ENCODE measurements around the gene SPRTN.

Gene SPRTN, protein sequence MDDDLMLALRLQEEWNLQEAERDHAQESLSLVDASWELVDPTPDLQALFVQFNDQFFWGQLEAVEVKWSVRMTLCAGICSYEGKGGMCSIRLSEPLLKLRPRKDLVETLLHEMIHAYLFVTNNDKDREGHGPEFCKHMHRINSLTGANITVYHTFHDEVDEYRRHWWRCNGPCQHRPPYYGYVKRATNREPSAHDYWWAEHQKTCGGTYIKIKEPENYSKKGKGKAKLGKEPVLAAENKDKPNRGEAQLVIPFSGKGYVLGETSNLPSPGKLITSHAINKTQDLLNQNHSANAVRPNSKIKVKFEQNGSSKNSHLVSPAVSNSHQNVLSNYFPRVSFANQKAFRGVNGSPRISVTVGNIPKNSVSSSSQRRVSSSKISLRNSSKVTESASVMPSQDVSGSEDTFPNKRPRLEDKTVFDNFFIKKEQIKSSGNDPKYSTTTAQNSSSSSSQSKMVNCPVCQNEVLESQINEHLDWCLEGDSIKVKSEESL

DNA sequence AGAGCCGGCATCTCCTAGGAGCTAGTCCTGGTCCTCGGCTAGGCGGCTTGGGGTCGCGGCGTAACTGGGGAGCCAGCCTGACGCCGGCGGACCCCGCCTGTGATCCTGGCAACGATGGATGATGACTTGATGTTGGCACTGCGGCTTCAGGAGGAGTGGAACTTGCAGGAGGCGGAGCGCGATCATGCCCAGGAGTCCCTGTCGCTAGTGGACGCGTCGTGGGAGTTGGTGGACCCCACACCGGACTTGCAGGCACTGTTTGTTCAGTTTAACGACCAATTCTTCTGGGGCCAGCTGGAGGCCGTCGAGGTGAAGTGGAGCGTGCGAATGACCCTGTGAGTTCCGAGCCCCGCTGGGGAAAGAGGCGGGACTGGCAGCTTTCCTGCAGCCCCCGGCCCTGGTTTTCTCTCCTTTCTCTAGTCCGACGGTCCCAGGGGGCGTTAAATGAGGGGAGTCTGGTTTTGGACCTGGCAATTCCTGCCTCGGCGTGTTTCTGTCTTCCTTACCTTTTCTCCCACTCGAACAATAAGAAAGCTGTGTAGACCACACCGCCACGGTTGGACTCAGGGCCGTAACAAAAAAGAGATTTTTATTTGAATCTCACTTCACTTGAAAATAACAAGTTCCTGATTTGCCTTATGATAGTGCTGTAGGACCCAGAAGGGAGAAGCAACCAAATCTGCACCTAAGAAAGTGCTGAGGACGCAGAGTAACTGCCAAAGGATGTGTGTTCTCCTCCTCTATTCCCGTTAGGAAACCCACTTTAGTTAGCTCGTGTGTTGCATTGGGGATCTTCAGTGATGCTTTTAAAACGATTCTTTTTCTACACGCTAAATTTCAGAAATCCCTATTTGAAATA, at the start of gene SPRTN:
TSS of gene SPRTN (plus strand) at position 24 of the 859 bp plus-strand sequence. CDS start at position 115, 91 bp downstream.
- DNase-seq (ENCODE audit: low spot score), result peak; percentile 93

DNA sequence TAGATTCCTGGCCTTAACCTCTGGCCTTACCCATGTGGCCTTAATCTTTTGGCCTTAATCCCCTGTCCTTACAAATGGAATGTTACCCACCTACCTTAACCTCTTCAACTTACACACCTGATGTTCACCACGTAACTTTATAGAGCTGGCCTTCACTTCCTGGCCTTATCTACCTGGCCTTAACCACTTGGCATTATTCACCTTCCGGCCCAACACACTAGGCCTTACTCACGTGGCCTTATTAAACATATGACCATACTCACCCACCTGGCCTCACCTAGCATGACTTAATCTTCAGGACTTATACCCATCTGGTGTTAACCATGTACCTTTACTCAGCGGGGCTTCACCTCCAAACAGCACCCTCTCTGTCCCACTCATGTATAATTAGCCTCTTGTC, 42.2 kb upstream of the SPRTN start:
- DNase-seq (ENCODE audit: low spot score), result no peak

DNA sequence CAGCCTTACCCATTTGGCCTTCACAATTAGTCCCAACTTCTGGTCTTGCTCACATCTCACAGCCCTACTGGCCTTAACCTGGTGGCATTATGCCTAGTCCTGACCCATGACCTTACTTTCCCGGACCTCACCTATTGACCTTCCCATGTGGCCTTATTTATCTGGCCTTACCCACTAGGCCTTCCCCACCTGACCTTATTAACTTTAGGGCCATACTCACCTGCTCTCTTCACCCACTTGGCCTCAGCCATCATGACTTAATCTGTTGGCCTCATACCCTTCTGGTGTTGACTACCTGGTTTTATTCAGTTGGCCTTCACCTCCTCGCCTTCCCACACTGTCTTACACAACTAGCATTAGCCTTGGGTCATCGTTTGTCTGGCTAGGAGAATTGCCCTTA, 36.1 kb upstream of the SPRTN start:
- no peak for DNase-seq (ENCODE audit: low spot score)

DNA sequence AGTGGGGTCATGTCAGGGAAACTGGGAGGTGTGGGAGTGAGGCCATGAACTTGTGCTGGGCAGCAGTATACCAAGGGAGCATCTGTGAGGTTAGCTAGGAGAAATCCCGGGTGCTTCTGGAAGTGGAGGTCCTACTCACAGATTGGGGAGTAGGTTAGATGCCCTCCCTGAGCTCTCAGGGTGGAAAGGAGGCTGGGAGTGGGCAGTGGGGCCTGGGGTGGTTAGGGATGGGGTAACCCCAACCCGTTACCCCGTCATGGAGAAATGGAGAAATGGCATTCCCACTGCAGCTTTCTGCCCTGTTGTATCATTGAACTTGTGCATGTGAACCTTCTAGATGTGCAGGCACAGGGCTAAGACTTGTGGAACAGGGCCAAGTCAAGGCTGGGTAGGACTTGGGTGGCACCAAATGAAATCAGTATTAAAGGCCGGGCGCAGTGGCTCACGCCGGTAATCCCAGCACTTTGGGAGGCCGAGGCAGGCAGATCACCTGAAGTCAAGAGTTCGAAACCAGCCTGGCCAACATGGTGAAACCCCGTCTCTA, 27.6 kb upstream of the SPRTN start:
- DNase-seq (ENCODE audit: low spot score), result no peak

DNA sequence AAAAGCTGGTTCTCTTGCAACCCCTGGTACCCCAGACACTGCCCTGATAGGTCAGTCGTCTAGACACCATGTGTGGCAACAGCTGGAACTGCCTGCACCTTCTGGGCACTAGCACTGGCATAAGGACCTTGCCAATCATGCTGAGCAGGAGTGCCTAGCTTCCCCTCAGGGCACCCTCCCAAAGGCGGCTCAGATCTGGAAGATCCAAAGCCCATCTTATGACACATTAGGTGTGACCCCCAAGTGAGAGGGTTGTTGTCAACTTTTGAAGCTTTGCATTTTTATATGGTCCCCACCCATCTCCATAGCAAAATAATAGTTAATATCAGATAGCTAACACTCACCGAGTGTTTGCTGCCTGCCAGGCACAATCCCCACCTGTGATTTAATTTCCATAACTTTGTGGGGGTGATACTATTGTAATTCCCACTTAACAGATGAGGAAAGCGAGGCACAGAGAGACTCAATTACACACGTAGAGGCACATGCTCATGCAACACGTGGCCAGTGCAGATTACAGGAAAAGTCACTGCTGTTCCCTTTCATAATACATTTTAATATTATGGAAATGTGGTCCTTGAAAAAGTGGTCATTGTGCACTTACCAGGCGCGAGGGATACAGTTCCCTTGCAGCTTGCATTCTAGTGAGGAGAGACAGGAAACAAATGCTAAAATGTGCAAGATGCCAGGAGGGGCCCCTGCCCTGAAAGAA, 26.2 kb upstream of the SPRTN start:
- DNase-seq (ENCODE audit: low spot score), result no peak

DNA sequence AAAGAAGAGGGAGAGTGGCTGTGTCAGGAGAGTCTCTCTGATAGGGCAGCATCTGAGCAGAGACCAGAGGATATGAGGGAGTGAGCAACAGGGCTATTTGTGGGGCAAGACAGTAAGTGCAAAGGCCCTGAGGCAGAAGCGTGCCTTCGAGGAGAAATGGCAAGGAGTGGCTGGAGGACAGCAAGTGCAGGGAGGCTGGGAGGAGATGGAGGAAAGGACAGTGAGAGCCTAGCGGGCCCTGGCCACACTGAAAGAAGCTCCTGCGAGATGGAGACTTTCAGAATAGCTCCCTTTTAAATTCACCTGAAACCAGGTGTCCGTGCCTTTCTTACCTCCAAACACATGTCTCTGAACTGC, 25.7 kb upstream of the SPRTN start:
- no peak for DNase-seq (ENCODE audit: low spot score)

DNA sequence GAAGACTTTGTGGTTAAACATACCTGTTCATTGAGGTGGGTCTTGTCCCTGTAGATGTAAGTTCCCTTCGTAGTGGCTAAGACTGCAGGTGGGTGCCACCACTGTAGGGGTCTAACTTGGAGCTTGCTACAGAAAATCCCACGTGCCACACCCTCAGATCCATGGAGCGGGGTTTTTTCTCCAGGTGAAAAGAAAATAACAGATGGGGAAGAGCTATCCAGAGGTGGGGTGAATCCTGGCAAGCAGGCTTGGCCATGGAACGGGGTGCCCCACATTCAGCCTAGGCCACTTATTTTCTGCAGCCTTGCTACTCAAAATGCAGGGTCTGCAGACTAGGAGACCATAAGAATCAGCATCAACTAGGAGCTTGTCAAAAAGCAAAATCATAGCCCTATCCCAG, 24.4 kb upstream of the SPRTN start:
- DNase-seq (ENCODE audit: low spot score), result no peak

DNA sequence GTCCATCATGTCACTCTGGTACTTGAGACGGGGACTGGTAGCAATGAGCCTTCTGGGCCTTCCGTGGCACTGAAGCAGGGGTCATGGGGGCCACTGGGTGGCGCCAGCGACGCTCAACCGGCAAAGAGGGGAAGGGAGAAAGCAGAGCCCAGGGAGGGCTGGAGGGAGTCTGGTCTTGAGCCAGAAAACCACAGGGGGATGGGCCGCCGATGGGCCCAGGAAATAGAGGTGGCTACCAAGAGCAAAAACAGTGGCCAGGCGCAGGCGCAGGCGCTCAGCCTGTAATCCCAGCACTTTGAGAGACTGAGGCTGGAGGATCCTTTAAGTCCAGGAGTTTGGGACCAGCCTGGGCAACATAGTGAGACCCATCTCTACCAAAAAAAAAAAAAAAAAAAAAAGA, 22.2 kb upstream of the SPRTN start:
- no peak for DNase-seq (ENCODE audit: low spot score)

DNA sequence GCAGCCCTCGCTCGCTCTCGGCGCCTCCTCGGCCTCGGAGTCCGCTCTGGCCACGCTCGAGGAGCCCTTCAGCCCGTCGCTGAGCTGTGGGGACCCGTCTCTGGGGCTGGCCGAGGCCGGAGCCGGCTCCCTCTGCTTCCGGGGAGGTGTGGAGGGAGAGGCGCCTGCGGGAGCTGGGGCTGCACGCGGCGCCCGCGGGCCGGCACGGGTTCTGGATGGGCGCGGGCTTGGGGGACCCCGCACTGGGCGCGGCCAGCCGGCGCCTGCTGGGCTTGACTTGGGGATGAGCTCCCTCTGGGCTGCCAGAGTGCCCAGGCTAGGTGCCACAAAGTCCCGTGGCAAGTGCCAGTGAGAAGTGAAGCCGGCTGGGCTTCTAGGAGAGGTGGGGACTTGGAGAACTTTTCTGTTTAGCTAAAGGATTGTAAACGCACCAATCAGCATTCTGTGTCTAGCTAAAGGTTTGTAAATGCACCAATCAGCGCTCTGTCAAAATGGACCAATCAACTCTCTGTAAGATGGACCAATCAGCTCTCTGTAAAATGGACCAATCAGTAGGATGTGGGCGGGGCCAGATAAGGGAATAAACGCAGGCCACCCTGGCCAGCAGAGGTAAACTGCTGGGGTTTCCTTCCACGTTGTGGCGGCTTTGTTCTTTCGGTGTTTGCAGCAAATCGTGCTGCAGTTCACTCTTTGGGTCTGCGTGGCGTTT, 20.6 kb upstream of the SPRTN start:
- no peak for DNase-seq (ENCODE audit: low spot score)

DNA sequence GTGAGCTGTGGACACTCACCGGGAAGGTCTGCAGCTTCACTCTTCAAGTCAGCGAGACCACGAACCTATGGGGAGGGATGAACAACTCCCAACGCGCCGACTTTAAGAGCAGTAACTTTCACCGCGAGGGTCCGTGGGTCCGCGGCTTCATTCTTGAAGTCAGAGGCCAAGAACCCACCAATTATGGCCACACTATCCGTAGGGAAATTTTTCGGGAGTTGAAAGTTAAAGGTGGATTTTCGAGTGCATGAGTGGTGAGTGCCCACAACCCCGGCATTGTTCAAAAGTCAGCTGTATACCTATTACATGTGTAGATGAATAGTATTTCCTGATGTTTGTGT, 20.1 kb upstream of the SPRTN start:
- DNase-seq (ENCODE audit: low spot score), result no peak

DNA sequence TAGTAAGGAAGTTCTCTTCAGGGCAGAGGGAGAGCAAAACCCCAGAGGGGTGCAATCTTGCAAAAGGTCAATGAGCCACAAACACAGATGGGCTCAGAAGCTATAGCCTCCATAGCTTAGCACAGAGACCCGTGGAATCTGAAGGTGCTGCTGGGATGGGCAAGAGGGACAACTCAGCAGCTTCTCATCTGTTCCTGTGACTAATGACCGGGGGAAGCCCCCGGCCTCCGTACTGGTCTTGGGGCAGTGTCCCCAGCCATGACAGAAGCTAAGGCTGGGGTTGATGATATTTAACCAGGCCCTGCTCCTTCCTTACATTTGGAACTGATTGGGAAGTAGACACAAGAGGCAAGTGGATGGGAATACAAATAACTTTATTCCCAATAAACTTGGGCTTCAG, 19.5 kb upstream of the SPRTN start:
- DNase-seq (ENCODE audit: low spot score), result no peak

DNA sequence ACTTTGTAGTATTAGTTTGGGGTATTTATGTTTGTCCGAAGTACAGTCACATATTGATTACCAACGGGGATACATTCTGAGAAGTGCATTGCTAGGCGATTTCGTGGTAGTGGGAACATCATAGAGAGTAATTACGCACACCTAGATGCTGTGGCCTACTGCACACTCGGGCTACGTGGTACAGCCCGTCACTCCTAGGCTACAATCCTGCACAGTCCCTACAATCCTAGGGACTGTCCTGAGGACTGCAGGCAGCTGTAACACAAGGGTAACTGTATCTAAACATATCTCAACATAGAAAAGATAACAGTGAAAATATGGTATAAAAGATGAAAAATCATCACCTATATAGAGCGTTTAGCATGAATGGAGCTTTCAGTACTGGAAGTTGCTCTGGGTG, 19.0 kb upstream of the SPRTN start:
- DNase-seq (ENCODE audit: low spot score), result no peak

DNA sequence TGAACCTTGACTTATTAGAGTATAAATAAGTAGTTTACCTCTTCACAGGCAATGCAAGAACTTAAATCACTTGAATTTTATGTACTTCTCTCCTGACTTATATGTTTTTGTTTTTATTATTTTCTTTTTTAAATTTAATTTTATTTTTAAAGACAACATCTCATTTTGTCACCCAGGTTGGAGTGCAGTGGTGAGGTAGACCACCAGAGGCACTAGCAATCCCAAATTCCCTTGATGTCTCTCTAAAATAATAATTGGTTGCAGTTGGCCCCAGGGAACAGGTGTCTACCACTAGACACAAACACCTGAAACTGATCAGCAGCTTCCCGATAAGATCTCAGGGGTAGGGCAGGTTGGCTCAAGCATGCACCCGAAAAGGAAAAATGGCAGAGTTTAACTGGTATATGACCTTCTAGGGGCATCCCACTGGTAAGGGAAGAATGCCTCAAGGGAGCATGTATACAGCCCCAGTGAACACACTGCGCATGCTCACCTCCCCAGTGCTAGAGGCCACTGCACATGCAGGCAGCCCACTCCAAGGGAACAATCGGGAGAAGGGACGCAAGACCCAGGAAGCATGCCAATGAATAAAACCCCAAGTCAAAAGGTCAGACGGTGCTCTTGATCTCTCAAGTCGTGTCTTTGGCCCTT, 15.1 kb upstream of the SPRTN start:
- no peak for DNase-seq (ENCODE audit: low spot score)

DNA sequence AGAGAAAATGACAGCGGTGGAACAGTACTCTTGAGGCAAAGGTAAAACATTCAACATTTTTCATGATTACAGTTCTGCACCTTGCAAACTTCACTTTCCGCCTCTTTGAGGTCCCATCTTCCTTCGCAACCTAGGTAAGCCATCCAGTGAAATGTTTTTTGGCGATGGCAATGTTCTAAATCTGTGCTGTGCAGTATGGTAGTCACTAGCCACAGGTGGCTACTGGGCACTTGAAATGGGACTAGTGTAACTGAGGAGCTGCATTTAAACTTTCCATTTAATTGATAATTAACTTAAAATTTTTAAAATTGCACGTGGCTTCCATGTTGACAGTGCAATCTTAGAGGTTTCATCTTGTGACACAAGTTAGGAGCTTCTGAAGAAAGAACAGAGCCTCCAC, 13.4 kb upstream of the SPRTN start:
- DNase-seq (ENCODE audit: low spot score), result no peak

DNA sequence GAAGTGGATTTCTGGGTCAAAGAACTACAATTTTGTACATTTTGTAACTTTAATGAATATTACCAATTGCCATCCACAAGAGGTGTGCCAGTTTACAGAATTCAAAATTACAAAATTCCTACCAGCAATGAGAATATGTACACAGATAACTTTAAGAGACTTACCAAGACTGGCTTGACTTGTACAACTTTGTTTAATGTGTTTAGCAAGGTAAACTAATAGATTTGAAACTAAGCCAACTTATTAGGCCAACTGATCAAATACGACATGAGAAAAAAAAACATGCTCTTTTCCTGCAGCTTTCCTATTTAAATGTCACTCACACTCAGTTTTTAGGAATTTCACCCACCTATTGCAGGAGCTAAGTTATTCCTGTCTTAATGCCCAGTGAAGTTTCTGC, 11.8 kb upstream of the SPRTN start:
- no peak for DNase-seq (ENCODE audit: low spot score)

DNA sequence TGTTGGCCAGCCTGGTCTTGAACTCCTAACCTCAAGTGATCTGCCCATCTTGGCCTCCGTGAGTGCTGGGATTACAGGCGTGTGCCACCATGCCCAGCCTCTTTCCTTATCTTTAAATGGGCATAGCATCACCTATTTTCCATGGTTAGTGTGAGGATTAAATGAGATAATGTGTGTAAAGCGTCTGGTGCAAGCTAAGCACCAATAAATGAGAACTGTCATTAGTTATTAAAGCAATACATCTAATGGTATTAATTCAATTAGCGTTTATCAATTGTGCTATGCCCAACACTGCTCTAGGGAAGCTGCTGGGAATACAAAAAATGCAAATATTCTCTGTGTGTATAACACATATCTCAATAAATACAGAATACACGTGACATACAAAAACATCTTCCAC, 10.5 kb upstream of the SPRTN start:
- DNase-seq (ENCODE audit: low spot score), result no peak

DNA sequence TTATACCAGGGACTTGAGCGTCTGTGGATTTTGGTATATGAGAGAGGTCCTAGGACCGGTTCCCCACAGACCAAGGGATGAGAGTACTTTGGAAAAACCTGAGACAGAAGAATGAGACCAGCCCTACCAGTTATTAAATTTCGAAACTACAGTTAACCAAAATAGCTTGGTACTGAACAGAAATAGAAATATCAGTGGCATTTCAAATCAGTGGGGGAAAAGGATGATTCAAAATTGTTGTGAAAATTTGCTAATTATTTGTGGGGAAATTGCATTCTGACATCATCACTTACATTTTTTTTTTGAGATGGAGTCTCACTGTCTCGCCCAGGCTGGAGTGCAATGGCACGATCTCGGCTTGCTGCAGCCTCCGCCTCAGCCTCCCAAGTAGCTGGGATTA, 8.6 kb upstream of the SPRTN start:
- DNase-seq (ENCODE audit: low spot score), result no peak

DNA sequence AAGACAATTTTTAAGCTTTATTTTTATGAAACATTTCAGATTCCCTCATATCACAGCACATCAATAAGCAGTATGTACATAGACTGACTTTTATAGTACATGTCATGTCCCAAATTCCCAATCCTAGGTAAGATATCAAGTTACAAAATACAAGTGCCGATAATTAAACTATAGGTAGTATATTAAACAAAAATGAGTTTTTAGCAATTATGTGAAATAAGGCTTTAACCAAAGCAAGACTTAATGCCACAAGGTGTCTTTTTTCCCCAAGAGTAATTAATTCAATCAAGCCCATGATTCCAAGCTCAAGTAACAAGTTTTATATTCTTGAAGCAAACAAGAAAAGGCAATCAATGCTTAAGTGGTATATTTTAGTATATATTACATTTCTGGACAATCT, 5.3 kb upstream of the SPRTN start:
- DNase-seq (ENCODE audit: low spot score), result no peak

DNA sequence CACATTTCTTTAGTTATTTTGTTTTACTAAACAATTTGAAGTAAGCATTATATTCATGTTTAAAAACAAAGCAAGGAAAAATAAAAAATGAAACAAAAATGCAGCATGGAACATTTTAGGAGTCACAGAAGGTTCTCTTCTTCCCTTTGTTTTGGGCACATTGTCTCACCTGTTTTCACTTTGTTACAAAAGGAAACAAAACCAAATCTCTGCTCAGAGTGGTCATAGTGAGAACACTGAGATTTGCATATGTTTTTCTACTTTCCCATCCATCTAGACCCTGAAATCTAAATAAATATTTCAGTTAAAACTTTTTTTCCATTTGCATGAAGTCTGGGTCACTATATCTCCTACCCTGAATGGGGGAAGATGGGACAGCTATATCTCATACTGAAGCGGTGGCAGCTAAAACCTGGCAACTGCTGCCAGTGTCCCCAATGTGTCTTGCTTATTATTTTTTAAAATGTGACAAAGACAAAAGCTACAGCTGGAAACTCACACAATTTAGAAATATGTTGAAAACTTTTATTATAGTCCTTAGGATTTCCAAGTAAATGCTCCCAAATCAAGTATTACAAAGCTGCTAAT, 3.9 kb upstream of the SPRTN start:
- DNase-seq (ENCODE audit: low spot score), result no peak

DNA sequence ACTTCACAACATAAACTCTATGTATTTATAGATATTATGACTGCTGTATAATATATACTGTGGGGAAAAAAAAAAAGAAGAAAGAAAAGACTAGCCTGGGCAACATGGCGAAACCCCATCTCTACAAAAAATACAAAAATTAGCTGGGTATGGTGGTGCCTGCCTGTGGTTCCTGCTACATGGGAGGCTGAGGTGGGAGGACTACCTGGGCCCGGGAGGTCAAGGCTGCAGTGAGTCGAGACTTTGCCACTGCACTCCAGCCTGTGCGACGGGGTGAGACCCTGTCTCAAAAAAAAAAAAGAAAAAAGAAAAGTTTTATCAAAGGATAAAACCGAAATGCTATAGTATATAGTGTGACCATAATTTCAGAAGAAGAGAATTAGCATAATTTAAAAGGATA, 3.1 kb upstream of the SPRTN start:
- no peak for DNase-seq (ENCODE audit: low spot score)
